OCI-LY7 (cell line): ENCODE results near the gene DHRS12. TPM values are rescaled to one million over a fixed set of nuclear protein-coding genes. Genes with fewer than 3 reads are reported as not detected.

ENCODE experiments used
- BruUV-seq: library from RNA; stranded (reverse); fragments of 400-500 nt; replicated peaks from 2 replicates; lab custom pipeline; 2021; lab: Mats Ljungman, UMichigan
- CTCF ChIA-PET: fragments of 300-600 bp; sonication (Branson Sonifier 250); formaldehyde crosslinking; loops from one replicate; lab custom pipeline; 2022; ENCODE audit warnings: antibody characterized with exemption; ENCODE audit not compliant: unreplicated experiment; lab: Charles Lee
- POLR2A ChIA-PET: fragments of 300-600 bp; sonication (Branson Sonifier 250); formaldehyde crosslinking; loops from one replicate; lab custom pipeline; 2022; ENCODE audit warnings: antibody characterized with exemption; lab: Charles Lee
- DNase-seq: peaks from one replicate; pipeline ENCODE4 v3.0.0-alpha.2; 2015; ENCODE audit warnings: low spot score
- H2AFZ ChIP-seq: fragments of 200-600 bp; sonication (generic), shearing (Covaris generic); 2 replicates; pipeline ENCODE4 v1.6.1; 2014; ENCODE audit warnings: mild to moderate bottlenecking, antibody characterized with exemption, low read length, moderate library complexity
- H3K27ac ChIP-seq: fragments of 200-600 bp; sonication (generic); 2 replicates; pipeline ENCODE4 v1.5.1; 2014; ENCODE audit warnings: mixed run types, low read depth, mild to moderate bottlenecking, moderate library complexity, low read length, inconsistent platforms; ENCODE audit not compliant: poor library complexity, severe bottlenecking
- H3K36me3 ChIP-seq: fragments of 200-600 bp; sonication (generic); 2 replicates; pipeline ENCODE4 v1.6.1; 2014; ENCODE audit warnings: mild to moderate bottlenecking, antibody characterized with exemption, low read length, moderate library complexity, mixed read lengths; ENCODE audit not compliant: insufficient read depth
- H3K4me1 ChIP-seq: fragments of 200-600 bp; sonication (generic); 2 replicates; pipeline ENCODE4 v1.5.1; 2014; ENCODE audit warnings: mild to moderate bottlenecking, low read length; ENCODE audit not compliant: insufficient read depth, poor library complexity, severe bottlenecking
- H3K4me2 ChIP-seq: fragments of 200-600 bp; sonication (generic); 2 replicates; pipeline ENCODE4 v1.6.1; 2014; ENCODE audit warnings: mild to moderate bottlenecking, low read length
- H3K4me3 ChIP-seq: fragments of 200-600 bp; sonication (generic); 2 replicates; pipeline ENCODE4 v1.5.1; 2014; ENCODE audit warnings: mild to moderate bottlenecking, low read depth, low read length; ENCODE audit not compliant: poor library complexity, severe bottlenecking
- H3K79me2 ChIP-seq: fragments of 200-600 bp; sonication (generic); 2 replicates; pipeline ENCODE4 v1.6.1; 2016; ENCODE audit warnings: low read depth, mild to moderate bottlenecking, low read length, moderate library complexity, mixed read lengths; ENCODE audit not compliant: insufficient read depth
- H3K9me2 ChIP-seq: fragments of 200-600 bp; sonication (generic); 2 replicates; pipeline ENCODE4 v1.6.1; 2016; ENCODE audit warnings: mild to moderate bottlenecking, low read length, mixed read lengths; ENCODE audit not compliant: insufficient read depth
- H3K9me3 ChIP-seq: fragments of 200-600 bp; sonication (generic); 2 replicates; pipeline ENCODE4 v1.6.1; 2014; ENCODE audit warnings: mild to moderate bottlenecking, mixed run types, low read length, mixed read lengths
- H4K20me1 ChIP-seq: fragments of 200-600 bp; sonication (generic); 2 replicates; pipeline ENCODE4 v1.6.1; 2014; ENCODE audit warnings: mild to moderate bottlenecking, antibody characterized with exemption, low read length, moderate library complexity, mixed read lengths; ENCODE audit not compliant: insufficient read depth
- CTCF ChIP-seq: fragments of 200-600 bp; sonication (generic); conservative IDR thresholded peaks from 2 replicates; pipeline ENCODE4 v1.5.1; 2014; ENCODE audit warnings: mild to moderate bottlenecking, antibody characterized with exemption, low read length, moderate library complexity, mixed read lengths
- EZH2phosphoT487 ChIP-seq: fragments of 200-600 bp; sonication (generic); IDR thresholded peaks from 2 replicates; pipeline ENCODE4 v1.6.1; 2018; ENCODE audit warnings: low read depth, borderline replicate concordance, mild to moderate bottlenecking, mixed run types, antibody characterized with exemption, low read length, moderate library complexity, mixed read lengths
- intact Hi-C: fragments of 100-400 bp; cut with micrococcal nuclease; formaldehyde crosslinking; loops from one replicate; pipeline ENCODE4 v1.10.0; 2022; ENCODE audit not compliant: unreplicated experiment
- total RNA-seq, 2 experiments: library from RNA; depleted of rRNA in 1 of 2; stranded (reverse); fragments of >200 nt in 1 of 2; shearing (Covaris generic) in 1 of 2; gene quantifications; 2 replicates each; pipeline ENCODE4 v1.2.3, GENCODE V29; 2014 to 2022

The DHRS12 gene
- total RNA-seq, 2 experiments from 2014 or later: 3.5 to 11.9 TPM

GRCh38 chr13:51776179-51776578, 27.8 kb downstream of the DHRS12 start:
- no peak overlapping the region for H3K4me2 ChIP-seq
- no peak overlapping the region for H3K4me3 ChIP-seq
- POLR2A ChIA-PET: no interaction called here
- H3K27ac ChIP-seq: no peak overlapping the region
- no peak for DNase-seq
- intact Hi-C loops: no loop called here
- no peaks in the 10 kb centered on the region for H4K20me1 ChIP-seq
- no peak overlapping the region for H2AFZ ChIP-seq
- H3K36me3 ChIP-seq: no peaks in the 10 kb centered on the region
- CTCF ChIA-PET: no interaction called here
- TF ChIP-seq EZH2phosphoT487 (no peak), CTCF (no peak)
- peaks cover 4% of the 10 kb centered on the region for H3K4me1 ChIP-seq
- H3K9me3 ChIP-seq: no peaks in the 10 kb centered on the region
- BruUV-seq: no TSS peak
- H3K79me2 ChIP-seq: no peaks in the 10 kb centered on the region
- no peaks in the 10 kb centered on the region for H3K9me2 ChIP-seq

- Histone ChIP-seq H3K4me3 (no peak overlapping the region), H4K20me1 (no peaks in the 10 kb centered on the region), H2AFZ (no peak overlapping the region), H3K4me1 (peaks cover 9% of the 10 kb centered on the region), H3K9me3 (no peaks in the 10 kb centered on the region), H3K27ac (no peak overlapping the region), H3K79me2 (no peaks in the 10 kb centered on the region), H3K9me2 (no peaks in the 10 kb centered on the region), H3K4me2 (no peak overlapping the region), H3K36me3 (no peaks in the 10 kb centered on the region)
- TF ChIP-seq EZH2phosphoT487 (no peak), CTCF (no peak)
- BruUV-seq: no TSS peak
- ChIA-PET POLR2A (no interaction called here), CTCF (no interaction called here)
- DNase-seq: no peak
- intact Hi-C loops: no loop called here
These were observed 30.4 kb downstream of the DHRS12 start for GRCh38 chr13:51773515-51773914.

GRCh38 chr13:51772781-51773180, 31.2 kb downstream of the DHRS12 start:
- H3K9me3 ChIP-seq: no peaks in the 10 kb centered on the region
- H3K79me2 ChIP-seq: no peaks in the 10 kb centered on the region
- peaks cover 9% of the 10 kb centered on the region for H3K4me1 ChIP-seq
- no TSS peak for BruUV-seq
- no peak overlapping the region for H2AFZ ChIP-seq
- no peaks in the 10 kb centered on the region for H4K20me1 ChIP-seq
- ChIA-PET CTCF (no interaction called here), POLR2A (no interaction called here)
- no peak overlapping the region for H3K4me3 ChIP-seq
- intact Hi-C loops: no loop called here
- H3K36me3 ChIP-seq: no peaks in the 10 kb centered on the region
- no peak overlapping the region for H3K4me2 ChIP-seq
- no peak for DNase-seq
- no peaks in the 10 kb centered on the region for H3K9me2 ChIP-seq
- no peak overlapping the region for H3K27ac ChIP-seq
- TF ChIP-seq CTCF (no peak), EZH2phosphoT487 (no peak)
